ENCODE results near the gene FAM168B. TPM values are rescaled to one million over a fixed set of nuclear protein-coding genes. Genes with fewer than 3 reads are reported as not detected.

Gene FAM168B
- total RNA-seq, 1 donor from 2014 or later, result 104 TPM

DNA sequence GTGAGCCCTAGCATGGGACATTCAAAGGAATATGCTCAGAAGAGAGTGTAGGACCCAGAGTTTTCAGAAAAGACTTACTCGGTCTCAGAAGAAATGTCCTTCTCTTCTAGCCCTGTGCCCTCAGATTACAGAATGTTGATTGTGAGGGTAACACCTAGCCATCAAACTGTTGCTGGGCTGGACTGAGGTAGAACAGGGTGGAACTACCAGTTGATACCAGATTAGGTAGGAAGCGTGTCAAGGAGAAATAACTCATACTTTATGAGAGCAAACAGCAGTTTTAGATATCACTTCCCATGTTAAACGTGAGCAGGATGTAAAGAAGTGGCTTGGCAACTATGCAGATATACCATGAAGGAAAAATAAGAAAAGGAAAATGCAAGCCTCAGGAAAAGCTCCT lies 34.7 kb upstream of the FAM168B start:
- no peaks in the 10 kb centered on the region for H3K27me3 Mint-ChIP-seq
- peaks cover 18% of the 10 kb centered on the region for H3K4me1 Mint-ChIP-seq (ENCODE audit: unreplicated experiment)
- peak overlapping the region; percentile 30 for H3K27ac Mint-ChIP-seq
- no peaks in the 10 kb centered on the region for H3K9me3 Mint-ChIP-seq
- TF ChIP-seq, protein P1, sequence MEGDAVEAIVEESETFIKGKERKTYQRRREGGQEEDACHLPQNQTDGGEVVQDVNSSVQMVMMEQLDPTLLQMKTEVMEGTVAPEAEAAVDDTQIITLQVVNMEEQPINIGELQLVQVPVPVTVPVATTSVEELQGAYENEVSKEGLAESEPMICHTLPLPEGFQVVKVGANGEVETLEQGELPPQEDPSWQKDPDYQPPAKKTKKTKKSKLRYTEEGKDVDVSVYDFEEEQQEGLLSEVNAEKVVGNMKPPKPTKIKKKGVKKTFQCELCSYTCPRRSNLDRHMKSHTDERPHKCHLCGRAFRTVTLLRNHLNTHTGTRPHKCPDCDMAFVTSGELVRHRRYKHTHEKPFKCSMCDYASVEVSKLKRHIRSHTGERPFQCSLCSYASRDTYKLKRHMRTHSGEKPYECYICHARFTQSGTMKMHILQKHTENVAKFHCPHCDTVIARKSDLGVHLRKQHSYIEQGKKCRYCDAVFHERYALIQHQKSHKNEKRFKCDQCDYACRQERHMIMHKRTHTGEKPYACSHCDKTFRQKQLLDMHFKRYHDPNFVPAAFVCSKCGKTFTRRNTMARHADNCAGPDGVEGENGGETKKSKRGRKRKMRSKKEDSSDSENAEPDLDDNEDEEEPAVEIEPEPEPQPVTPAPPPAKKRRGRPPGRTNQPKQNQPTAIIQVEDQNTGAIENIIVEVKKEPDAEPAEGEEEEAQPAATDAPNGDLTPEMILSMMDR (conservative IDR thresholded peaks at IDR 0.05), result no peak
- H3K36me3 Mint-ChIP-seq, result peaks cover 51% of the 10 kb centered on the region
- H3K4me3 Mint-ChIP-seq, result no peak overlapping the region
- DNase-seq (ENCODE audit: extremely low spot score, unreplicated experiment), result no peak

DNA sequence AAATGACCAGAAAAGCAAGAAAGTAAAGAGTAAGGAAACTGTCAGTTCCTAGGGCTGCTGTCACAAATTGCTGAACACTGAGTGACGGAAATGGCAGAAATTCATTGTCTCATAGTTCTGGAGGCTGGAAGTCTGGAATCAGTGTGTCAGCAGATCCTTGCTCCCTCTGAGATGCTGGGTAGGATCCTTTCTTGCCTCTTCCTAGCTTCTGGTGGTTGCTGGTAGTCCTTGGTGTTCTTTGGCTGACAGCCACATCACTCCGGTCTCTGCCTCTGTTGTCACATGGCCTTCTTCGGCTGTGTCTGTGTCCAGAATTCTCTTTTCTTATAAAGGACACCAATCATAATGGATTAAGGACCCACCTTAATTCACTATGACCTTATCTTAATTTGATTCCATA lies 33.8 kb upstream of the FAM168B start:
- TF ChIP-seq, protein P1 (conservative IDR thresholded peaks at IDR 0.05), result no peak
- Mint-ChIP-seq H3K27ac (no peak overlapping the region), H3K36me3 (peaks cover 56% of the 10 kb centered on the region), H3K4me1 (ENCODE audit: unreplicated experiment) (peaks cover 18% of the 10 kb centered on the region), H3K4me3 (no peak overlapping the region), H3K9me3 (no peaks in the 10 kb centered on the region), H3K27me3 (no peaks in the 10 kb centered on the region)
- no peak for DNase-seq (ENCODE audit: extremely low spot score, unreplicated experiment)

DNA sequence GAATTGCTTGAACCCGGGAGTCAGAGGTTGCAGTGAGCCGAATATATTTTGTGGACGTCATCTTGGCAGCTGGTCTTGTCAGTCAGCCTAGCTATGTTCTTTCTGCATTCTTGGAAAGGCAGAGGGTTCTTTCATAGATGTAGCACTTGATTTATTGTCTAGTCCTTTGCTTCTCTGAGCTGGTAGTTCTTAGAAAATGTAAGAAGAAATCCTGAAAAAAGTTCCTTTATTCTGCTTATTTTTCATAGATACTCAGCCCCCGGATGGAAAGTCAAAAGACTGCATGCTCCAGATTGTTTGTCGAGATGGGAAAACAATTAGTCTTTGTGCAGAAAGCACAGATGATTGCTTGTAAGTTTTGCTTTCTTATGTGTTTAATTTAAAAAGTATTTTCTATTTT lies 33.2 kb upstream of the FAM168B start:
- no peaks in the 10 kb centered on the region for H3K27me3 Mint-ChIP-seq
- peaks cover 18% of the 10 kb centered on the region for H3K4me1 Mint-ChIP-seq (ENCODE audit: unreplicated experiment)
- H3K9me3 Mint-ChIP-seq, result no peaks in the 10 kb centered on the region
- H3K27ac Mint-ChIP-seq, result no peak overlapping the region
- no peak for DNase-seq (ENCODE audit: extremely low spot score, unreplicated experiment)
- peaks cover 58% of the 10 kb centered on the region for H3K36me3 Mint-ChIP-seq
- TF ChIP-seq, protein P1 (conservative IDR thresholded peaks at IDR 0.05), result no peak
- H3K4me3 Mint-ChIP-seq, result no peak overlapping the region

DNA sequence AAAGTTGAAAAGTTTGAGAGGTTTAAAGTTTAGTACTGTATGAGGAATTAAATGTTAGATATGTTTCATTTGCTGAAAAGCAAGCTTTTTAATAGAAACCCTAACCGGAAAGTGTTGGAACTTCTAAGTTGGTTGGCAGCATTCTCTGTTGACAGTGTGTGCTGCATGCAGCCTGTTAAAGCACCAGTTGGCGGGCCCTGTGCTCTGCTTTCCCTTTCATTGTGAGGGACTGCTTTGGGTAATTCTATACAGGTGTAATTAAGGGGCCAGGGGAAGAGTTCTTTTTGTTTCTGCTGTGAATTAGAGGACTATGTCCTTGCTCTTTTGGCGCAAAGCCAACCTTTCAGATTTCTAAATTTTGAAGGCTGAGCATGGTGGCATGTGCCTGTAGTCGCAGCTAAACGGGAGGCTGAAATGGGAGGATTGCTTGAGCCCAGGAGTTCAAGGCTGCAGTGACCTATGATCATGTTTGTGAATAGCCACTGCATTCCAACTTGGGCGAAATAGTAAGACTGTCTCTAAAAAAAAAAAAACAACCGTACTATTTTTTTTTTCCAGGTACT lies 32.0 kb upstream of the FAM168B start:
- DNase-seq (ENCODE audit: extremely low spot score, unreplicated experiment), result no peak
- Mint-ChIP-seq H3K27me3 (no peaks in the 10 kb centered on the region), H3K36me3 (peaks cover 60% of the 10 kb centered on the region), H3K9me3 (no peaks in the 10 kb centered on the region), H3K4me1 (ENCODE audit: unreplicated experiment) (peaks cover 22% of the 10 kb centered on the region), H3K4me3 (no peak overlapping the region), H3K27ac (peak overlapping the region; percentile 34)
- TF ChIP-seq, protein P1 (conservative IDR thresholded peaks at IDR 0.05), result no peak

DNA sequence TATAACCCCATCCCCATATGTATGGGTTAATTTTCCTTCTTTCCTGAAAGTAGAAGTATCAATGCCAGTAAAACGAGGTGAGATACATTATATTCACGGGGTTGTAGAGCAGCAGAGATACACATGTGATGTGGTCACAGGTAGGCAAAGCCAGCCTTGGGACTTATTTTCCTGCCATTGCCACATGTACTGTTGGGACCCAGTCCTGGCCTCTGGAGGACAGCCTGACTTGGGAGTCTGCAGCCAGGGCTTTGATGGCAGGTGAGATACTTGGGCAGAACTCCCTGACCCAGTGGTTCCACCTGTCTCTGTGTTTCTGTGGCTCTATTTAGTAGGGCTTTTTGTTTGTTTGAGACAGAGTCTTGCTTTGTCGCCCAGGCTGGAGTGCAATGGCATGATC lies 29.9 kb upstream of the FAM168B start:
- H3K27me3 Mint-ChIP-seq, result no peaks in the 10 kb centered on the region
- no peak overlapping the region for H3K4me3 Mint-ChIP-seq

More for the DNA sequence above, 29.9 kb upstream of the FAM168B start:
- DNase-seq (ENCODE audit: extremely low spot score, unreplicated experiment), result no peak
- H3K9me3 Mint-ChIP-seq, result no peaks in the 10 kb centered on the region
- TF ChIP-seq, protein P1 (conservative IDR thresholded peaks at IDR 0.05), result no peak
- H3K36me3 Mint-ChIP-seq, result peaks cover 43% of the 10 kb centered on the region
- H3K4me1 Mint-ChIP-seq (ENCODE audit: unreplicated experiment), result peaks cover 27% of the 10 kb centered on the region
- H3K27ac Mint-ChIP-seq, result no peak overlapping the region

All from type B pancreatic cell (in vitro differentiated cells).